Hematopoietic multipotent progenitor cell treated with erythropoietin and hydrocortisone succinate and interleukin-3 and kit ligand, for 6 days (in vitro differentiated cells): ENCODE results near the gene SLC25A11.

Experiments
- DNase-seq: peaks from one replicate; pipeline ENCODE4 v3.0.0-alpha.2; 2015

The SLC25A11 gene

GRCh38 chr17:4939796-4940554 is at the start of gene SLC25A11, which contains the start of gene RNF167:
Gene SLC25A11, minus strand, starts transcription at chr17:4940046. Its CDS starts 136 bp downstream, at chr17:4939910.
Gene RNF167, plus strand, starts transcription at chr17:4940268. Its CDS starts 642 bp downstream, at chr17:4940910.
- peak; percentile 100 for DNase-seq

- DNase-seq, result peak; percentile 41
Measured at GRCh38 chr17:4987767-4988567, 48.1 kb upstream of the SLC25A11 start.

GRCh38 chr17:4986951-4987766 is 47.3 kb upstream of the SLC25A11 start, which contains the start of gene CAMTA2:
Gene CAMTA2, minus strand, starts transcription at chr17:4987675. Its CDS starts 1,453 bp downstream, at chr17:4986222.
- peak; percentile 90 for DNase-seq

GRCh38 chr17:4986403-4986802 is 46.6 kb upstream of the SLC25A11 start:
- DNase-seq, result peak; percentile 27

GRCh38 chr17:4982305-4982704 is 42.5 kb upstream of the SLC25A11 start:
- DNase-seq, result no peak

- DNase-seq, result peak; percentile 78
Measured at GRCh38 chr17:4980644-4981216, 40.9 kb upstream of the SLC25A11 start.

GRCh38 chr17:4978726-4979125 is 38.9 kb upstream of the SLC25A11 start:
- peak; percentile 46 for DNase-seq

GRCh38 chr17:4974115-4974670 is 34.3 kb upstream of the SLC25A11 start:
- no peak for DNase-seq

GRCh38 chr17:4973256-4974114 is 33.6 kb upstream of the SLC25A11 start:
- no peak for DNase-seq

GRCh38 chr17:4972752-4973151 is 32.9 kb upstream of the SLC25A11 start:
- no peak for DNase-seq

GRCh38 chr17:4972322-4972721 is 32.5 kb upstream of the SLC25A11 start:
- DNase-seq, result no peak

- no peak for DNase-seq
Measured at GRCh38 chr17:4971826-4972225, 32.0 kb upstream of the SLC25A11 start.

GRCh38 chr17:4970273-4970672 is 30.4 kb upstream of the SLC25A11 start:
- no peak for DNase-seq

GRCh38 chr17:4969551-4970173 is 29.8 kb upstream of the SLC25A11 start:
- DNase-seq, result no peak

- DNase-seq, result peak; percentile 22
Measured at GRCh38 chr17:4969047-4969550, 29.3 kb upstream of the SLC25A11 start.

GRCh38 chr17:4968486-4969046 is 28.7 kb upstream of the SLC25A11 start:
- DNase-seq, result peak; percentile 33

- DNase-seq, result peak; percentile 98
Measured at GRCh38 chr17:4967539-4968485, 28.0 kb upstream of the SLC25A11 start, which contains the start of gene SPAG7. Gene SPAG7, minus strand, starts transcription at chr17:4967817. Its CDS starts 13 bp downstream, at chr17:4967804.

- peak; percentile 99 for DNase-seq
Measured at GRCh38 chr17:4966844-4967538, 27.1 kb upstream of the SLC25A11 start.
